Right lobe of liver (tissue), 6 donors: Measurements from ENCODE around the gene IL5. TPM values are rescaled to one million over a fixed set of nuclear protein-coding genes. Genes with fewer than 3 reads are reported as not detected.

Source experiments
- ATAC-seq, 4 donors: fragments of 200-7000 bp; cut with Tn5 transposase; one replicate each; pipeline ENCODE4 v1.9.1; 2020; ENCODE audit warnings: mild to moderate bottlenecking in 4 of 4, moderate library complexity in 4 of 4
- DNase-seq, 3 donors: peaks; one replicate each; pipeline ENCODE4 v3.0.0-alpha.2; 2020
- H3K27ac ChIP-seq, 3 donors: fragments of 200-600 bp; one replicate each; pipeline ENCODE4 v1.8.0; 2022
- H3K27me3 ChIP-seq, 2 donors: fragments of 200-600 bp; one replicate each; pipeline ENCODE4 v1.8.0; 2022
- H3K36me3 ChIP-seq, 4 donors: fragments of 200-600 bp; sonication (generic) in 1 of 4; one replicate each; pipeline versions ENCODE4 v1.5.1 to v1.8.0; 2017 to 2022; ENCODE audit warnings: control low read depth in 1 of 4
- H3K4me1 ChIP-seq, 4 donors: fragments of 200-600 bp; sonication (generic) in 1 of 4; one replicate each; pipeline versions ENCODE4 v1.5.1 to v1.8.0; 2017 to 2022; ENCODE audit warnings: control low read depth in 1 of 4
- H3K4me3 ChIP-seq, 3 donors: fragments of 200-600 bp; one replicate each; pipeline ENCODE4 v1.8.0; 2022
- H3K9me3 ChIP-seq, 4 donors: fragments of 200-600 bp; sonication (generic) in 1 of 4; one replicate each; pipeline versions ENCODE4 v1.5.1 to v1.8.0; 2017 to 2022; ENCODE audit warnings: control low read depth in 1 of 4
- CTCF ChIP-seq, 4 donors: fragments of 200-600 bp in 3 of 4; fragments of 450-650 bp in 1 of 4; IDR thresholded peaks; one replicate each; pipeline versions ENCODE4 v1.5.1 to v1.8.0; 2016 to 2022; ENCODE audit warnings: antibody characterized with exemption in 4 of 4, mild to moderate bottlenecking in 2 of 4
- POLR2A ChIP-seq: fragments of 450-650 bp; IDR thresholded peaks from one replicate; pipeline ENCODE4 v1.6.1; 2017; ENCODE audit warnings: antibody characterized with exemption, mild to moderate bottlenecking
- WGBS: methylation state at CpG from one replicate; pipeline ENCODE4 v1.1.6; 2018; ENCODE audit warnings: low coverage, low lambda C conversion rate; ENCODE audit not compliant: insufficient coverage; ENCODE audit errors: missing lambda C conversion rate; 5-methylcytosine and 5-hydroxymethylcytosine counted together
- intact Hi-C, 2 donors: fragments of 100-400 bp; cut with DNase I; formaldehyde crosslinking; loops; one replicate each; pipeline versions ENCODE4 v1.11.2 to v1.14.1; 2022
- long read RNA-seq: library from polyadenylated mRNA; unstranded; transcript quantifications from one replicate; pipeline ENCODE4 v2.0.0, GENCODE V29; 2019
- total RNA-seq, 6 experiments: library from RNA; depleted of rRNA in 2 of 6; stranded (reverse); fragments of >200 nt in 2 of 6; fragmentation: NEBNext Ultra II Directional in 3 of 6; extraction: Animal tissue kit (Norgen Biotek cat#: 25700) in 3 of 6; gene quantifications; one replicate each; pipeline versions ENCODE4 v1.1.0 to v1.2.4, GENCODE V29; 2016 to 2023
- donor health status: DM: no; HTN: yes; CAD: no.
- donor health status: DM: no; HTN: no; CAD: no.
- donor health status: DM: no; HTN: no; CAD: no.
- donor health status: DM: no; HTN: yes; CAD: no.
- donor health status: DM: no; HTN: yes; CAD: no.

Gene IL5
- total RNA-seq: not detected
- long read RNA-seq: 0 reads

- intact Hi-C loops: no loop called here
- Histone ChIP-seq H3K27me3 (no peaks in the 10 kb centered on the region), H3K27ac (no peak within 1 kb of the TSS), H3K36me3 (no peaks in the 10 kb centered on the region), H3K4me1 (no peaks in the 10 kb centered on the region), H3K9me3 (no peaks in the 10 kb centered on the region), H3K4me3 (no peak within 1 kb of the TSS)
- 65% methylated on average over 7 of the region's 7 CpGs for WGBS
- ATAC-seq: no peak
- DNase-seq: no peak
- TF ChIP-seq POLR2A: no peak
- TF ChIP-seq CTCF (IDR thresholded peaks at IDR 0.05): no peak
Measured at GRCh38 chr5:132543472-132544201, at the start of gene IL5. IL5 (minus strand) TSS chr5:132543522; CDS start chr5:132543478, 44 bp downstream.

- Histone ChIP-seq H3K27ac (no peak overlapping the region), H3K36me3 (peaks cover 0 to 50% (median 17%) of the 10 kb centered on the region in 4 donors), H3K9me3 (no peaks in the 10 kb centered on the region), H3K4me3 (no peak overlapping the region), H3K4me1 (no peaks in the 10 kb centered on the region), H3K27me3 (no peaks in the 10 kb centered on the region)
- WGBS: 59% methylated on average over 2 of the region's 2 CpGs
- no peak for TF ChIP-seq POLR2A
- TF ChIP-seq CTCF (IDR thresholded peaks at IDR 0.05): no peak
- DNase-seq (no peak), ATAC-seq (no peak)
- intact Hi-C loops: no loop called here
Measured at GRCh38 chr5:132592521-132592920, 49.2 kb upstream of the IL5 start.

GRCh38 chr5:132591145-132591544 is 47.8 kb upstream of the IL5 start:
- TF ChIP-seq POLR2A: no peak
- no peak for TF ChIP-seq CTCF (IDR thresholded peaks at IDR 0.05)

GRCh38 chr5:132589467-132589866 is 46.1 kb upstream of the IL5 start:
- ATAC-seq (no peak), DNase-seq (no peak)
- H3K27ac ChIP-seq: no peak overlapping the region
- peaks cover 0 to 32% (median 6%) of the 10 kb centered on the region in 4 donors for H3K36me3 ChIP-seq
- H3K27me3 ChIP-seq: no peaks in the 10 kb centered on the region
- TF ChIP-seq POLR2A (no peak), CTCF (IDR thresholded peaks at IDR 0.05) (no peak)
- intact Hi-C loops: no loop called here
- H3K4me3 ChIP-seq: no peak overlapping the region
- H3K4me1 ChIP-seq: no peaks in the 10 kb centered on the region
- 94% methylated on average over 1 of the region's 1 CpG for WGBS
- H3K9me3 ChIP-seq: no peaks in the 10 kb centered on the region

More at GRCh38 chr5:132591145-132591544, 47.8 kb upstream of the IL5 start:
- Histone ChIP-seq H3K4me1 (no peaks in the 10 kb centered on the region), H3K27ac (no peak overlapping the region), H3K9me3 (no peaks in the 10 kb centered on the region), H3K36me3 (peaks cover 0 to 47% (median 13%) of the 10 kb centered on the region in 4 donors), H3K27me3 (no peaks in the 10 kb centered on the region), H3K4me3 (no peak overlapping the region)
- WGBS: 80% methylated on average over 3 of the region's 3 CpGs
- no peak for ATAC-seq
- DNase-seq: no peak
- intact Hi-C loops: no loop called here
